Right lobe of liver (tissue), 4 donors: ENCODE measurements around the gene ZDHHC14.

ENCODE experiments used
- POLR2A ChIP-seq: fragments of 450-650 bp; IDR thresholded peaks from one replicate; pipeline ENCODE4 v1.6.1; 2017; ENCODE audit warnings: antibody characterized with exemption, mild to moderate bottlenecking
- TF ChIP-seq, protein P1 (sequence below), 4 donors: fragments of 200-600 bp in 3 of 4; fragments of 450-650 bp in 1 of 4; IDR thresholded peaks; one replicate each; pipeline versions ENCODE4 v1.5.1 to v1.8.0; 2016 to 2022; ENCODE audit warnings: antibody characterized with exemption in 4 of 4, mild to moderate bottlenecking in 2 of 4
- donor health status: DM: no; HTN: no; CAD: no.
- donor health status: DM: no; HTN: no; CAD: no.
- donor health status: DM: no; HTN: yes; CAD: no.

- TF ChIP-seq, protein P1, sequence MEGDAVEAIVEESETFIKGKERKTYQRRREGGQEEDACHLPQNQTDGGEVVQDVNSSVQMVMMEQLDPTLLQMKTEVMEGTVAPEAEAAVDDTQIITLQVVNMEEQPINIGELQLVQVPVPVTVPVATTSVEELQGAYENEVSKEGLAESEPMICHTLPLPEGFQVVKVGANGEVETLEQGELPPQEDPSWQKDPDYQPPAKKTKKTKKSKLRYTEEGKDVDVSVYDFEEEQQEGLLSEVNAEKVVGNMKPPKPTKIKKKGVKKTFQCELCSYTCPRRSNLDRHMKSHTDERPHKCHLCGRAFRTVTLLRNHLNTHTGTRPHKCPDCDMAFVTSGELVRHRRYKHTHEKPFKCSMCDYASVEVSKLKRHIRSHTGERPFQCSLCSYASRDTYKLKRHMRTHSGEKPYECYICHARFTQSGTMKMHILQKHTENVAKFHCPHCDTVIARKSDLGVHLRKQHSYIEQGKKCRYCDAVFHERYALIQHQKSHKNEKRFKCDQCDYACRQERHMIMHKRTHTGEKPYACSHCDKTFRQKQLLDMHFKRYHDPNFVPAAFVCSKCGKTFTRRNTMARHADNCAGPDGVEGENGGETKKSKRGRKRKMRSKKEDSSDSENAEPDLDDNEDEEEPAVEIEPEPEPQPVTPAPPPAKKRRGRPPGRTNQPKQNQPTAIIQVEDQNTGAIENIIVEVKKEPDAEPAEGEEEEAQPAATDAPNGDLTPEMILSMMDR (IDR thresholded peaks at IDR 0.05) = no peak
- no peak for TF ChIP-seq POLR2A
These were observed 47.0 kb upstream of the ZDHHC14 start for GRCh38 chr6:157333956-157334355.
